HG03460 (cell line): Measurements from ENCODE around the gene API5.
A peak's percentile ranks its signal among the peaks of the same experiment; 100 is the strongest.

ENCODE experiments used
- ATAC-seq: cut with Tn5 transposase; IDR thresholded peaks from one replicate; pipeline ENCODE4 v1.9.1; 2021; ENCODE audit not compliant: unreplicated experiment

API5 gene

GRCh38 chr11:43358801-43359421, 47.1 kb downstream of the API5 start, which contains the start of gene TTC17:
Gene TTC17, plus strand, starts transcription at chr11:43358920. Its CDS starts 35 bp downstream, at chr11:43358955.
- ATAC-seq, result peak; percentile 96

- peak; percentile 46 for ATAC-seq
Measured at GRCh38 chr11:43359422-43359818, 47.6 kb downstream of the API5 start.

GRCh38 chr11:43360361-43361032, 48.7 kb downstream of the API5 start:
- ATAC-seq, result no peak

GRCh38 chr11:43366677-43367076, 54.9 kb downstream of the API5 start:
- ATAC-seq, result no peak

GRCh38 chr11:43367382-43368178, 55.8 kb downstream of the API5 start:
- no peak for ATAC-seq

- ATAC-seq, result no peak
Measured at GRCh38 chr11:43376065-43376464, 64.3 kb downstream of the API5 start.

GRCh38 chr11:43376594-43376993, 64.8 kb downstream of the API5 start:
- ATAC-seq, result no peak

- ATAC-seq, result no peak
Measured at GRCh38 chr11:43377389-43377788, 65.6 kb downstream of the API5 start.

GRCh38 chr11:43378897-43379296, 67.1 kb downstream of the API5 start:
- ATAC-seq, result no peak

GRCh38 chr11:43381802-43382201, 70.0 kb downstream of the API5 start:
- ATAC-seq, result no peak

- no peak for ATAC-seq
Measured at GRCh38 chr11:43382614-43383013, 70.8 kb downstream of the API5 start.

GRCh38 chr11:43384393-43384792, 72.6 kb downstream of the API5 start:
- no peak for ATAC-seq

- no peak for ATAC-seq
Measured at GRCh38 chr11:43392713-43393112, 80.9 kb downstream of the API5 start.

GRCh38 chr11:43393765-43394355, 82.1 kb downstream of the API5 start:
- no peak for ATAC-seq
